ENCODE results near the gene LUC7L2. TPM values are rescaled to one million over a fixed set of nuclear protein-coding genes. Genes with fewer than 3 reads are reported as not detected.

Gene LUC7L2
- total and polyA plus RNA-seq, 10 of the 15 experiments (the other 5 are each of a cell fraction or from before 2014, with no cell fraction given): 31.7 to 98.7 (median 68.6) TPM

GRCh38 chr7:139340037-139340807, 19.5 kb upstream of the LUC7L2 start (continued):
- TF ChIP-seq USF2 (IDR thresholded peaks at IDR 0.05; ENCODE audit: borderline replicate concordance, low read depth, low read length) (peak; percentile 97), ZBTB40 (IDR thresholded peaks at IDR 0.05; ENCODE audit: borderline replicate concordance) (peak; percentile 95), POLR2AphosphoS2 (IDR thresholded peaks at IDR 0.05; ENCODE audit: low read depth, low read length) (peak; percentile 42; the same call in 1 of the 2 replicates), ZNF207 (IDR thresholded peaks at IDR 0.05; ENCODE audit: borderline replicate concordance) (peak; percentile 95), SMC3 (IDR thresholded peaks at IDR 0.05; ENCODE audit: borderline replicate concordance, low read length) (peak; percentile 29; the same call in 1 of the 2 replicates), IRF5 (IDR thresholded peaks at IDR 0.05; ENCODE audit: borderline replicate concordance) (no peak), ATF7 (IDR thresholded peaks at IDR 0.05; ENCODE audit: low read depth) (peak; percentile 99), CBX5 (IDR thresholded peaks at IDR 0.05; ENCODE audit: low read depth) (peak; percentile 96; the same call in 1 of the 2 replicates), SMARCA5 (IDR thresholded peaks at IDR 0.05) (peak; percentile 98), SMAD1 (IDR thresholded peaks at IDR 0.05; ENCODE audit: low read depth, partially characterized antibody) (peak; percentile 15), POLR2A (IDR thresholded peaks at IDR 0.05; ENCODE audit: low read depth, low read length) (peak; percentile 10; the same call in 1 of the 2 replicates), GATAD2B (conservative IDR thresholded peaks at IDR 0.05; ENCODE audit: low read depth) (peak; percentile 58; the same call in 1 of the 2 replicates), BMI1 (IDR thresholded peaks at IDR 0.05; ENCODE audit: borderline replicate concordance) (no peak), YBX1 (IDR thresholded peaks at IDR 0.05) (no peak), CUX1 (IDR thresholded peaks at IDR 0.05; ENCODE audit: insufficient replicate concordance, low read depth, low read length) (no peak)
